Nephron progenitor cell (in vitro differentiated cells): ENCODE results near the gene TBC1D14.
A peak's percentile ranks its signal among the peaks of the same experiment; 100 is the strongest.

Source experiments
- DNase-seq: peaks from one replicate; pipeline ENCODE4 v3.0.0; 2021
- H3K27ac Mint-ChIP-seq: 2 replicates; pipeline ENCODE4 v1.8.0; 2021; ENCODE audit warnings: mild to moderate bottlenecking, moderate library complexity, mixed read lengths
- H3K27me3 Mint-ChIP-seq: 2 replicates; pipeline ENCODE4 v1.8.0; 2021; ENCODE audit warnings: mild to moderate bottlenecking, low read depth, mixed read lengths; ENCODE audit not compliant: poor library complexity
- H3K36me3 Mint-ChIP-seq: 2 replicates; pipeline ENCODE4 v1.8.0; 2021; ENCODE audit warnings: low read depth, mixed read lengths
- H3K4me1 Mint-ChIP-seq: 2 replicates; pipeline ENCODE4 v1.8.0; 2021; ENCODE audit warnings: mixed read lengths
- H3K4me3 Mint-ChIP-seq: 2 replicates; pipeline ENCODE4 v1.8.0; 2021; ENCODE audit warnings: mild to moderate bottlenecking, moderate library complexity, mixed read lengths
- H3K9me3 Mint-ChIP-seq: 2 replicates; pipeline ENCODE4 v1.8.0; 2021; ENCODE audit warnings: mild to moderate bottlenecking, moderate library complexity, mixed read lengths
- TF ChIP-seq, protein P1 (sequence below): fragments of 200-600 bp; sonication (generic); IDR thresholded peaks from 2 replicates; pipeline ENCODE4 v1.5.0; 2021; ENCODE audit warnings: antibody characterized with exemption

The TBC1D14 gene

DNA sequence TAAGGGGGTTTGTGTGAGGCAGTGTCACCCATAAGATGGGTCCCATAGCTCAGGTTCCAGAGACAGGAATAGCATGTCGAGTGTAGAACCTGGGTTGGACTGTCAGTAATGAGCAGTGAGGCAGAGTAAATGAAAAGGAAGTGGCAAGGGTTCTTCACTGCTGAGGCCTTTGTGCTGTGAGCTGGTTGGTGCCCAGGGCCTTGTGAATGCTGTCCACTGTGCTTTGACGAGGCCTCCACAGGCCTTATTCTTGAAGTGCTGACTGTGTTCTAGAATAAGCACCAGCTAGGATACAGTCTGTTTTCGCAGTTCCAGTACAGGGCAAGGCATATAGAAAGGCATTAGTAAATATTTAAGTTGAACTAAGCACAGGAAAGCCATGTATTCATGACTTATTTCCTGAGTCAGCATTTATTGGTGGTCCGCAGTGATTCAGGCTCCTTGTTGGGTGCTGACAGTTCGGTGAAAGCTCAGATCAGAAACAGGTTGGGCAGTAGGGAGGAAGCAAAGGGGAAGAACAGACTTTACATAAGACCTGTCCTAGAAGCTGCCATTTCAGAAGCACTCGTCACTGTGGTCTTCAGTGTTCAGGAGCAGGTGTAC lies 107.9 kb downstream of the TBC1D14 start:
- DNase-seq: no peak
- TF ChIP-seq, protein P1, sequence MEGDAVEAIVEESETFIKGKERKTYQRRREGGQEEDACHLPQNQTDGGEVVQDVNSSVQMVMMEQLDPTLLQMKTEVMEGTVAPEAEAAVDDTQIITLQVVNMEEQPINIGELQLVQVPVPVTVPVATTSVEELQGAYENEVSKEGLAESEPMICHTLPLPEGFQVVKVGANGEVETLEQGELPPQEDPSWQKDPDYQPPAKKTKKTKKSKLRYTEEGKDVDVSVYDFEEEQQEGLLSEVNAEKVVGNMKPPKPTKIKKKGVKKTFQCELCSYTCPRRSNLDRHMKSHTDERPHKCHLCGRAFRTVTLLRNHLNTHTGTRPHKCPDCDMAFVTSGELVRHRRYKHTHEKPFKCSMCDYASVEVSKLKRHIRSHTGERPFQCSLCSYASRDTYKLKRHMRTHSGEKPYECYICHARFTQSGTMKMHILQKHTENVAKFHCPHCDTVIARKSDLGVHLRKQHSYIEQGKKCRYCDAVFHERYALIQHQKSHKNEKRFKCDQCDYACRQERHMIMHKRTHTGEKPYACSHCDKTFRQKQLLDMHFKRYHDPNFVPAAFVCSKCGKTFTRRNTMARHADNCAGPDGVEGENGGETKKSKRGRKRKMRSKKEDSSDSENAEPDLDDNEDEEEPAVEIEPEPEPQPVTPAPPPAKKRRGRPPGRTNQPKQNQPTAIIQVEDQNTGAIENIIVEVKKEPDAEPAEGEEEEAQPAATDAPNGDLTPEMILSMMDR: no peak
- Mint-ChIP-seq H3K4me3 (no peak overlapping the region), H3K4me1 (peaks cover 33% of the 10 kb centered on the region), H3K9me3 (no peaks in the 10 kb centered on the region), H3K27me3 (no peaks in the 10 kb centered on the region), H3K27ac (no peak overlapping the region), H3K36me3 (peaks cover 64% of the 10 kb centered on the region)

DNA sequence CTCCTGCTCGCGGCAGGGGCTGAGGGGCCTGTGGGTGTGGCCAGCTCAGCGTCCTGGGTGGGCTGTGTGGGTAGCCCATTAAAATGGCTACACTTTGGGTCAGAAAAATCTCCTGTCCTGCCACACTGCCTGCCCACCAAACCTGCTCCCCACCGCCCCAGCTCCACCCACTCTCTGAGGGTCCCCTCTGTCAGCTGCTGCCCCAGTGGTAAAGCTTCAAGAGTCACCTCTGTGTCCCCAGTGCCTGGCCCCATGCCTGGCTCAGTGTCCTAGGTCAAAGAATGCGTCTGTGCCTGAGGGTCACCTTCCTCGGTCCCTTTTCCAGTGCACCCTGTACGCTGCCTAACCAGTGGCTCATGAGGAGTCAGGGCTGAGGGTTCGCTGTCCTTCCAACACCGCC lies 108.7 kb downstream of the TBC1D14 start:
- Mint-ChIP-seq H3K4me1 (peaks cover 34% of the 10 kb centered on the region), H3K27ac (peak overlapping the region; percentile 50), H3K27me3 (no peaks in the 10 kb centered on the region), H3K36me3 (peaks cover 63% of the 10 kb centered on the region), H3K9me3 (no peaks in the 10 kb centered on the region), H3K4me3 (no peak overlapping the region)
- no peak for DNase-seq
- TF ChIP-seq, protein P1: no peak

DNA sequence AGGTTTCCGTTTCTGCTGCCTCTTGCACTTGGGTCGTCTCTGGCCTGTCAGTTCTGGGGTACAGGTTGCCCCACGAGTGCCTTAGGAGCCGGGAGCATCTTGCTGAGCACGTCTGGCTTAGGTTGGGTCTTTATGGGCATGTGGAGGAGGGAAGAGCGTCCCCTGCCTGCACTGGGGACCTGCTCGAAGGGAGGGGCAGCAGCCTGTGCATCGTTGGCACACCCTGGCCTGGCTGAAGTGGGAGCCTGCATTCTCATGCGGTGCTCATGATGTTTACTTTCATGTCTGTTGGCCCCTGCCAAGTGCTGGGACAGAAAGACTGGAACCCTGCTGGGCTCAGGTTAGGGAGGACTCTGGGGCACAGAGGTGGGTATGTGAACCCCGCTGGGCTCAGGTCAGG lies 109.7 kb downstream of the TBC1D14 start:
- no peaks in the 10 kb centered on the region for H3K9me3 Mint-ChIP-seq
- TF ChIP-seq, protein P1: no peak
- no peak overlapping the region for H3K4me3 Mint-ChIP-seq
- peaks cover 34% of the 10 kb centered on the region for H3K4me1 Mint-ChIP-seq
- H3K27ac Mint-ChIP-seq: no peak overlapping the region
- H3K27me3 Mint-ChIP-seq: no peaks in the 10 kb centered on the region
- no peak for DNase-seq
- H3K36me3 Mint-ChIP-seq: peaks cover 54% of the 10 kb centered on the region

DNA sequence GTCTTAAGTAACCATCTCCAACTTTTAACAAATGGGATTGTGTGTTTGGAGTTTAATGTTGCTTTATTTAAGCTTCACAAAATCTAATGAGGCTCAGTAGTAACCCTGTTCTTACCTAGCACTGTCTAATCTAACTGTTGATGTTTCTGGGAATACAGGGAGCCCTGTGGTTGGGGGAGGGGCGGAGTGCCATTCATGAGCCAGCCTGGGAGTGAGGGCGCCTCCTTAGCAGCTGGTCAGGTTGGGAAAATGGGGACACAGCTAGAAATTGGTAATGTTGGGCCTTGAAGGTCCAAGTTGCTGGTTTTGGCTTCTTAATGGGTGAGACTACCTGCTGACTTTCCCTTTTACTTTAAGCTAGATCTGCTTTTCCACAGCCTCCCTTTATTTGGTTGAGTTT lies 110.7 kb downstream of the TBC1D14 start:
- Mint-ChIP-seq H3K36me3 (peaks cover 45% of the 10 kb centered on the region), H3K27ac (peak overlapping the region; percentile 97), H3K9me3 (no peaks in the 10 kb centered on the region), H3K4me3 (no peak overlapping the region), H3K27me3 (no peaks in the 10 kb centered on the region), H3K4me1 (peaks cover 27% of the 10 kb centered on the region)
- DNase-seq: no peak
- TF ChIP-seq, protein P1: no peak

DNA sequence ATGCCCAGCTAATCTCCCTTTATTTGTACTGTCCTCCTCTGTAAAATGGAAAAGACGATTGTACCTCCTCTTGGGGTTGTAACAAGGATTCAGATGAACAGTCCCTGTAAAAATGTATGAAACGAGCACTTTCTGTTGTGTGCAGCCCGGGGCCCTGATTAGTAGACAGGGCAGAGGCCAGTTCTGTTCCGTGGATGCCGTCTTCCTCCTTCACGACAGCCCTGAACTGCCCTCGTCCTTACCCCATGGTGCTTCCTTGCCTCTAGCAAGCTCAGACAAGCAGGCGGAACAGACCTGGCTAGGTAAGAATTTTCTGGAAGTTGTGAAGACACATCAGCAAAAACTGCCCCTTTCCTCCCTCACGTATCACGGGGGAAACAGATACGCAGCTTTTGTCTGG lies 111.2 kb downstream of the TBC1D14 start:
- no peak for DNase-seq
- TF ChIP-seq, protein P1: no peak
- peaks cover 27% of the 10 kb centered on the region for H3K4me1 Mint-ChIP-seq
- H3K9me3 Mint-ChIP-seq: no peaks in the 10 kb centered on the region
- H3K36me3 Mint-ChIP-seq: peaks cover 44% of the 10 kb centered on the region
- peak overlapping the region; percentile 97 for H3K27ac Mint-ChIP-seq
- no peak overlapping the region for H3K4me3 Mint-ChIP-seq
- H3K27me3 Mint-ChIP-seq: no peaks in the 10 kb centered on the region

DNA sequence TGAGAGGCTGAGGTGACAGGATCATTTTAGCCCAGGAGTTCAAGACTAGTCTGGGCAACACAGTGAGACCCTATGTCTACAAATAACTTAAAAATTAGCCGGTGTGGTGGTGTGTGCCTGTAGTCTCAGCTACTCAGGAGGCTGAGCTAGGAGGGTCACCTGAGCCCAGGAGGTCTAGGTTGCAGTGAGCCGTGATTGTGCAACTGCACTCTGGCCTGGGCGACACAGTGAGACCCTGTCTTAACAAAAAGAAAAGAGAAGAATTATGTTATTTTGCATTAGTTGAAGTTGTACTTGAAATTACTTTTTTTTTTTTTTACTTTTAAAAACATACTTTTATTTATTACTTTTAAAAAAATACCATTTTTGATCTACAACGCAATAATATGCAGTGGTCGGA lies 111.7 kb downstream of the TBC1D14 start:
- H3K9me3 Mint-ChIP-seq: no peaks in the 10 kb centered on the region
- H3K4me1 Mint-ChIP-seq: peaks cover 27% of the 10 kb centered on the region
- H3K27ac Mint-ChIP-seq: peak overlapping the region; percentile 90
- TF ChIP-seq, protein P1: no peak
- peaks cover 49% of the 10 kb centered on the region for H3K36me3 Mint-ChIP-seq
- H3K4me3 Mint-ChIP-seq: no peak overlapping the region
- H3K27me3 Mint-ChIP-seq: no peaks in the 10 kb centered on the region
- DNase-seq: no peak
